ENCODE measurements around the gene PUS7. TPM values are rescaled to one million over a fixed set of nuclear protein-coding genes. Genes with fewer than 3 reads are reported as not detected.
"Not testable (repeated sequence)": the region's sequence is repeated elsewhere in the genome, so short reads cannot be mapped to it uniquely, and the experiment has no call there.

The PUS7 gene
- total RNA-seq, 2 donors from 2014 or later = 9.6 to 10.4 TPM

- H3K4me1 ChIP-seq (replicated peaks) = no peaks in the 10 kb centered on the region
- H3K4me3 ChIP-seq = no peak overlapping the region
- no peak for DNase-seq (ENCODE audit: low spot score)
- no peaks in the 10 kb centered on the region for H3K27me3 ChIP-seq (replicated peaks; ENCODE audit: insufficient read depth)
- intact Hi-C loops (cut with DNase I) = no loop called here
- TF ChIP-seq POLR2A (IDR thresholded peaks at IDR 0.05) (no peak), POLR2AphosphoS5 (IDR thresholded peaks at IDR 0.05) (no peak), CTCF (IDR thresholded peaks at IDR 0.05) (no peak)
- H3K36me3 ChIP-seq = no peaks in the 10 kb centered on the region
- H3K27ac ChIP-seq = no peak overlapping the region
- WGBS = 94% methylated on average over 8 of the region's 8 CpGs
- H3K9me3 ChIP-seq = no peaks in the 10 kb centered on the region
These were observed 71.8 kb downstream of the PUS7 start for GRCh38 chr7:105450177-105450861.

DNA sequence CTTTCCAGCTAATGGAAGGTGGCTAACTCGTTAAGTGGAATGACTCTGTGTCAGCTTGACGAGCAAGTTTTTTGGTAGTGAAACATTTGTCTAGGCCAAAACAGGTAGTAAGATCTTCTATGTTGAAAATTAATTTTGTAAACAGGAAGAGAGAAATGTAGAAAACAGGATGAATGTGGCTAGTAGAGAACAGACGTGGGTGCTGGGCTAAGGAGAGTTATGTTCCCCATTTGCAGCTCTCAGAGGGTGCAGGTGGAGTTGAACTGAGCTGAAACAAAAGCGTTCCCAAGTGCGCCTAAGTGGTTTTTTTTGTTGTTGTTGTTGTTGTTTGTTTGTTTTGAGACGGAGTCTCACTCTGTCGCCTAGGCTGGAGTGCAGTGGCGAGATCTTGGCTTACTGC lies 73.9 kb downstream of the PUS7 start:
- no peaks in the 10 kb centered on the region for H3K36me3 ChIP-seq
- DNase-seq (ENCODE audit: low spot score) = no peak
- no peak overlapping the region for H3K27ac ChIP-seq
- H3K4me1 ChIP-seq (replicated peaks) = no peaks in the 10 kb centered on the region
- H3K4me3 ChIP-seq = no peak overlapping the region
- 84% methylated on average over 8 of the region's 8 CpGs for WGBS
- intact Hi-C loops (cut with DNase I) = no loop called here
- no peaks in the 10 kb centered on the region for H3K9me3 ChIP-seq
- H3K27me3 ChIP-seq (replicated peaks; ENCODE audit: insufficient read depth) = no peaks in the 10 kb centered on the region
- TF ChIP-seq CTCF (IDR thresholded peaks at IDR 0.05) (no peak), POLR2A (IDR thresholded peaks at IDR 0.05) (no peak), POLR2AphosphoS5 (IDR thresholded peaks at IDR 0.05) (no peak)

DNA sequence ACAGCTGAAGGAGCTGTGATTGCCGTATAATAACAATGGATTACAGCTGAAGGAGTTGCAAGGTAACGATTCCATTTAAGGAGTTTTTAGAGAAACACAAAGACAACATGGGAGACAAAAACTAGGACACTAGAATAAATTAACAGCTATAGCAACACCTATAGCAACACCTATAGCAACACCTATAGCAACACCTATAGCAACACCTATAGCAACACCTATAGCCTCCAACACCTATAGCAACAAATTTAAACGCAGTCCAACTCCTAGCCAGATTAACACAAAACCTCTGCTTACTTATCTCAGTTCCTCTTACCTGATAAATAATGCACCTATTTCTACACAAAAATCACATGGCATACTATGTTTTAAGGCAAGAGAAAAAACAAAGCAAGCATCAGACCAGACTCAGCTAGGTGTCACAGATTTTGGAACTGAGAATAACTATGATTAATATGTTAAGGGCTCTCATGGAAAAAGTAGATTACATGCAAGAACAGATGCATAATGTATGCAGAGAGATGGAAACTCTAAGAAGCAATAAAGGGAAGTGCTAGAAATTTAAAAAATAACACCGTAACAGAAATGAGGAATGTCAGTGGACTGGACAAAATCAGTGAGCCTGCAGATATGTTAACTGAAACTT lies 77.6 kb downstream of the PUS7 start:
- WGBS = 94% methylated on average over 4 of the region's 4 CpGs
- no peak for DNase-seq (ENCODE audit: low spot score)
- intact Hi-C loops (cut with DNase I) = no loop called here

DNA sequence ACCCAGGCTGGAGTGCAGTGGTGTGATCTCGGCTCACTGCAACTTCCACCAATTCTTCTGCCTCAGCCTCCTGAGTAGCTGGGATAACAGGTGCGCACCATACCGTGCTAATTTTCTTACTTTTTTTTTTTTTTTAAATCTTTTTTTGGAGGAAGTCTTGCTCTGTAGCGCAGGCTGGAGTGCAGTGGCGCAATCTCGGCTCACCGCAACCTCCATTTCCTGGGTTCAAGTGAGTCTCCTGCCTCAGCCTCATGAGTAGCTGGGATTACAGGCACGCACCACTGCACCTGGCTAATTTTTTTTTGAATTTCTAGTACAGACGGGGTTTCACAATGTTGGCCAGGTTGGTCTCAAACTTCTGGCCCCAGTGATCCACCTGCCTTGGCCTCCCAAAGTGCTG lies 79.9 kb downstream of the PUS7 start:
- H3K9me3 ChIP-seq; DNase-seq (ENCODE audit: low spot score); intact Hi-C loops (cut with DNase I); H3K4me1 ChIP-seq (replicated peaks); H3K4me3 ChIP-seq; H3K36me3 ChIP-seq; H3K27me3 ChIP-seq (replicated peaks; ENCODE audit: insufficient read depth); H3K27ac ChIP-seq: not testable (repeated sequence)
- WGBS = 91% methylated on average over 9 of the region's 9 CpGs

More for the DNA sequence above, 77.6 kb downstream of the PUS7 start:
- Histone ChIP-seq H3K4me3 (no peak overlapping the region), H3K27ac (no peak overlapping the region), H3K36me3 (no peaks in the 10 kb centered on the region), H3K27me3 (replicated peaks; ENCODE audit: insufficient read depth) (no peaks in the 10 kb centered on the region), H3K9me3 (no peaks in the 10 kb centered on the region), H3K4me1 (replicated peaks) (no peaks in the 10 kb centered on the region)
- TF ChIP-seq CTCF (IDR thresholded peaks at IDR 0.05) (no peak), POLR2A (IDR thresholded peaks at IDR 0.05) (no peak), POLR2AphosphoS5 (IDR thresholded peaks at IDR 0.05) (no peak)

GRCh38 chr7:105439174-105439893 lies 82.7 kb downstream of the PUS7 start:
- intact Hi-C loops (cut with DNase I) = no loop called here
- H3K36me3 ChIP-seq = no peaks in the 10 kb centered on the region
- TF ChIP-seq CTCF (IDR thresholded peaks at IDR 0.05) (peak in 2 of 4 experiments; percentile 12 to 40), POLR2A (IDR thresholded peaks at IDR 0.05) (no peak), POLR2AphosphoS5 (IDR thresholded peaks at IDR 0.05) (peak; percentile 63)
- H3K27me3 ChIP-seq (replicated peaks; ENCODE audit: insufficient read depth) = no peaks in the 10 kb centered on the region
- H3K4me3 ChIP-seq = no peak overlapping the region
- 61% methylated on average over 9 of the region's 9 CpGs for WGBS
- no peak overlapping the region for H3K27ac ChIP-seq
- no peaks in the 10 kb centered on the region for H3K4me1 ChIP-seq (replicated peaks)
- peak; percentile 31 for DNase-seq (ENCODE audit: low spot score)
- H3K9me3 ChIP-seq = no peaks in the 10 kb centered on the region

All from prostate gland (tissue), 2 donors.